HG03095 (cell line): Measurements from ENCODE around the gene UMODL1.

Experiments
- ATAC-seq: cut with Tn5 transposase; IDR thresholded peaks from one replicate; pipeline ENCODE4 v1.9.1; 2021; ENCODE audit warnings: moderate library complexity; ENCODE audit not compliant: unreplicated experiment

Gene UMODL1

GRCh38 chr21:42093991-42094421 lies 22.9 kb downstream of the UMODL1 start:
- no peak for ATAC-seq

- no peak for ATAC-seq
Measured at GRCh38 chr21:42094811-42095210, 23.7 kb downstream of the UMODL1 start.

- no peak for ATAC-seq
Measured at GRCh38 chr21:42095581-42095980, 24.5 kb downstream of the UMODL1 start.

- no peak for ATAC-seq
Measured at GRCh38 chr21:42096566-42096965, 25.4 kb downstream of the UMODL1 start.

GRCh38 chr21:42097274-42097673 lies 26.2 kb downstream of the UMODL1 start:
- no peak for ATAC-seq

DNA sequence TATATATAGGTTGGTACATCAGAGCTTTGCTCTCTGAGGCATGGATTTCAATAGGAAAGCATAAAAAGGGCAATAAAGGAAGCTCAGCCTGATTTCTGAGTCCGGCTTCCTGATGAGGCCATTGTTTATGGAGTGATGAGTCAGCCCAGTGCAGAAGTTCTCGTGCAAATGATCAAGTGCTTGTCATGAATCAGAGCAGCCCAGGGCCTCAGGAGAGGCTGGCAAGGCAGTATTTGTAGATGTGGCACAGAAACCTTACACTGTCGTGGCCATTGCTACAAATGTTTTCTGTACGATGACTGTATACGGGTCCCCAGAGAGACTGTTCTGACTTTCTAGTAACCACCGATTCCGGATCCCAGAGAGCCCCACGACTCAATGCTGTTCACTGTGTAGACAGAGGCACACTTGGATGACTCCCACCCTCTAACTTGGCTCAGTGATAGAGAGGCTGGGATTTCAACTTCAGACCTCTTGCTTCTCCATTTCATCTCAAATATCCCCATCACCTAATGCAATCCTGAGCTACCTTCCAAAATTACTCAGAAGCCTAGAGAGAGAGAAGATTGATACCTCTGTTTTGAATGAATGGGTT lies 26.8 kb downstream of the UMODL1 start:
- ATAC-seq: no peak

- no peak for ATAC-seq
Measured at GRCh38 chr21:42098957-42099505, 27.9 kb downstream of the UMODL1 start.

- ATAC-seq: no peak
Measured at GRCh38 chr21:42101246-42101645, 30.1 kb downstream of the UMODL1 start.

- no peak for ATAC-seq
Measured at GRCh38 chr21:42102076-42102475, 31.0 kb downstream of the UMODL1 start.

GRCh38 chr21:42102526-42102925 lies 31.4 kb downstream of the UMODL1 start:
- ATAC-seq: no peak

DNA sequence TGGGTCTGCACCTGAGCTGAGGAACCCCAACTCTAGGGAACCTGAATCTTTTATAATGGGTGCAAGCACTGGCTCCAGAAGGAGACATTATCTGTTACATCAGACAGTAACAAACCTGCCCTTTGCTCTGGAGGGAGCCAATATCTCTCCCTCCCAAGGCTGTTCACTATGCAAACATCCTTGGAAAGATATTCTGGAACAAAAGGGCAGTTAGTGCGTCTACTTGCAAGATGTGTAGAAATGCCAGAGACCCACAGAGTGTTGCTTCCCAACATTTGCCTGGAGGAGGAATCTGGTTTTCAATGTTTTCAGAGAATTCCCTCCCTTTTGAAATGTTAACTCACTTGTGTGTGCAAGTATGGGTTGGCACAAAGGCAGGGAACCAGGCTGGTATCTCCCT lies 31.9 kb downstream of the UMODL1 start:
- no peak for ATAC-seq

DNA sequence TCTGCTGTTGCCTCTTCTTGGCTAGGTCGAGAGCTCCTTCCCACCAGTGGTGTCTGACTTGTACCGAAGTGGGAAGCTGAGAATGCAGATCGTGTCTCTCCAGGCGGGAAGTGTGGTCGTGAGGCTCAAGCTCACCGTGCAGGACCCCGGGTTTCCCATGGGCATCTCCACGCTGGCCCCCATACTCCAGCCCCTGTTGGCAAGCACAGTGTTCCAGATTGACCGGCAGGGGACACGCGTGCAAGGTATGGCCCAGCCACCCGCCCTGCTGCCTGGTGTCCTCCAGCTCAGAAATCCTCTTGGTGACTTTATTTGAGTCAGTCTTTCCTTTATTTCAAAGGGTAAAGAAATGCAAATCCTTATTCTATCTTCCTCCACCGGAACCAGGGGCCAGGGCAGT lies 32.7 kb downstream of the UMODL1 start:
- ATAC-seq: no peak

DNA sequence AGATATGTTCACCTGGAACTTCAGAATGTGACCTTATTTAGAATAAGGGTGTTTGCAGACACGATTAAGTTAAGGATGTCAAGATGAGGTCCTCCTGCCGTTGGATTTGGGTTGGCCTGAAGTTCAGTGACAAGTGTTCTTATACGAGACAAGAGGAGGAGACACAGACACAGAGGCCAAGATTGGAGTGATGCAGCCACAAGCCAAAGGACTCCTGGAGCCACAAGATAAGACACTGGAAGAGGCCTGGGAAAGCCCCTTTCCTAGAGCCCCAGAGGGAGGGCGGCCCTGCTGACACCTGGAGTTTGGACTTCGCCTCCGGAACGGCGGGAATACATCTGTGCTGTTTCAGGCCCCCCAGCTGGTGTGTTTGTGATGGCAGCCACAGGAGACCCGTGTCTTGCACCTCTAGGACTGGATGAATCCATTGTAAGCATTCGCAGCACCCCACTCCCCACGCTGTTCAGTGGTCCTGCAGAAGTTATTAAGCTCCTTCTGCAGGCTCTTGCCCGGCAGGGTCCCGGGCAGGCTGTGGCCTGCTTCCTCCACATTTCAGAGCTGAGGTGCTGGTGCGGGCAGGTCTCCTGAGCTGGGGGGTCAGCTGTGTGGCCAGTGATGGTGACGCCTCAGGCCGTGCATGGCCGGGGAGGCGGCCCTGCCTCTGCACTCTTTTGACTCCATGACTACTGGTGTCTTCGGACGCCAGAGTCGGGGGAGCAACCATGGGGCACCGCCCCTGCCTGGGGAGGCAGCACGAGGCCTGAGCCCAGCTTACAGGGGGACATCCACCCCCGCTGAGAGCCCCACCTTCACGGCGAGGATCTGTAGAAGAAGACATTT lies 34.6 kb downstream of the UMODL1 start:
- no peak for ATAC-seq

- no peak for ATAC-seq
Measured at GRCh38 chr21:42106425-42106824, 35.3 kb downstream of the UMODL1 start.

GRCh38 chr21:42107177-42107880 lies 36.2 kb downstream of the UMODL1 start:
- peak; percentile 9 for ATAC-seq

GRCh38 chr21:42107881-42108553 lies 36.9 kb downstream of the UMODL1 start:
- ATAC-seq: peak; percentile 82

DNA sequence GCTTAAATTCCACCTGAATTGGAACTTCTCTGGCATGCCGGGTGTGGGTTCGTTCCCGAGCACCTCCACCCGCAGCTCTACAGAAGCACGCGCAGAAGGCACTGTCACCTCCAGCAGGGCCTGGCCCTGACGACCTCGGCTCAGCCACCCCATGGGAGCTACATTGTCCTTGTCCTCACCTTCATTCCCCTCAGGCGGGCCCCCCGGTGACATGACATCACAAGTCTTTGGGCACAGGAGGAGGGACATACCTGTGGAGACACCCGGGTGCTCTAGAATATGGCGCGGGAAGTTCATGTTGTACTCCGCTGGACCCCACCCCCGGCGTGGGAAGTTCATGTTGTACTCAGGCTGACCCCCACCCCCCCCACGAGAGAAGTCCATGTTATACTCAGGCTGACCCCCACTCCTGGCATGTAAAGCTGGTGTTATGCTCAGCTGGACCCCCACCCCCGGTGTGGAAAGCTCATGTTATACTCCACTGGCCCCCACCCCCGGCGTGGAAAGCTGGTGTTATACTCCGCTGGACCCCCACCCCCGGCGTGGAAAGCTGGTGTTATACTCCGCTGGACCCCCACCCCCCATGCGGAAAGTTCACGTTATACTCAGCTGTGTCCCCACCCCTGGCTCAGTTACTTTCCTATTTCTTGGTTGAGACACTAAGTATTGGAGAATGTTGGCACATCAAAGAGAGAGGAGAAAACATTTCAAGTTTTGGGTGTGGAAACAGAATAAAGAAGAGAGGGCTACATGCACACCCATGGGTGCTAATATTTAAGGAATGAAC lies 37.6 kb downstream of the UMODL1 start:
- ATAC-seq: no peak

GRCh38 chr21:42109473-42109872 lies 38.4 kb downstream of the UMODL1 start:
- no peak for ATAC-seq

DNA sequence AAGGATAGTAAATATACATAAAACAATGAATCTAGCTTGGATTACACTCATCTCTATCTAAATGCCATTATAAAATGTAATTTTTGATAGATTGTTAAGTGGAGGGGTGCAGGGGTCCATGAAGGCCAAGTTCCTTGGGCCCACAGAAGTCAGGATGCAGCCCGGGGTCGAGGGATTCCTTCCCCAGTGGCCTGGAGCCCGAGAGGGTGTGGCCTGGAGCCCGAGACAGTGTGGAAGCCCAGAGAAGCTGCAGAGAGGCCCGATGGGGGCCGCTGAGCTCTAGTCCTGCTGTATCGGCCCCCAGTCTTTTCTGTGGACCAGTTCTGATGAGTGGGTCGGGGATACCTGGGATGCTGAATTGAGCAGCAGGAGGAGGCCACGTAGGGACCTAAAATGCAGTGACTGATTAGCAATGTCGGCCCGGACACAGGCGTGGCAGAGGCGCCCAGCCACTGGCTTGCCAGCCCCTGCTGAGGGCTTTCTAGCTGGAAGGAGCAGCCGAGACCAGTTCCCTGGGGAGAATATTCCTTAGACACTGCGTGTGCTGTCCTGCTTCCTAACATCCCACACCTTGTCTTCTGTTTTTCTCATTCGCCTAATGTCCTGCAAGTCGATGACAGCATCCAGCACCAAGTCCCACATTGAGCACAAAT lies 38.9 kb downstream of the UMODL1 start:
- ATAC-seq: no peak
